ENCODE data around the gene SFXN1.

DNA sequence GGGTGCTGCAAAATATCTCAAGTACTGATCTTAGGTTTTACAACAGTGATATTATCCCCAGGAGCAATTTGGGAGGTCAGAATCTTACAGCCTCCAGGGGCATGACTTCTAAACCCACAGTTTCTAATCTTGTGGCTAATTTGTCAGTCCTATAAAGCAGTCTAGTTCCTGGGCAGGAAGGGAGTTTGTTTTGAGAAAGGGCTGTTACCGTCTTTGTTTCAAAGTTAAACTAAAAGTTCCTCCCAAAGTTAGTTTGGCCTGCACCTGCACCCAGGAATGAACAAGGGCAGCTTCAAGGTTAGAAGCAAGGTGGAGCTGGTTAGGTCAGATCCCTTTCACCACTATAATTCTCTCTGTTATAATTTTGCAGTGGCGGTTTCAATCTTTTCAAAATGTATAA, 81.7 kb downstream of the SFXN1 start:
- no peak for TF ChIP-seq POLR2A (IDR thresholded peaks at IDR 0.05; ENCODE audit: low read depth, low read length)
- no peak for TF ChIP-seq POLR2AphosphoS5 (IDR thresholded peaks at IDR 0.05; ENCODE audit: low read depth, low read length)
- no peak for TF ChIP-seq TAF1 (IDR thresholded peaks at IDR 0.05; ENCODE audit: borderline replicate concordance, low read depth, low read length)

Data from GM12892 (cell line).